HEK293 (cell line): ENCODE measurements around the gene DEK.
A peak's percentile ranks its signal among the peaks of the same experiment; 100 is the strongest.

ENCODE experiments used
- CTCF ChIA-PET: fragments of 350-600 bp; formaldehyde crosslinking; extraction: SDS; loops from one replicate; lab custom pipeline; 2021; ENCODE audit warnings: antibody characterized with exemption; lab: Yijun Ruan, JAX
- POLR2A ChIA-PET: fragments of 300-600 bp; formaldehyde crosslinking; extraction: SDS; loops from one replicate; lab custom pipeline; 2020; ENCODE audit warnings: antibody characterized with exemption, inconsistent platforms; lab: Yijun Ruan, JAX
- H3K27ac ChIP-seq: fragments of 200-500 bp; sonication (Bioruptor generic); 2 replicates; pipeline ENCODE4 v1.5.1; 2014; ENCODE audit warnings: low read depth, low read length, control low read depth, inconsistent platforms; ENCODE audit errors: extremely low read depth
- H3K36me3 ChIP-seq, 2 experiments: fragments of 200-500 bp in 1 of 2; sonication (Bioruptor generic) in 1 of 2; 1 replicate in 1 of 2; 2 replicates in 1 of 2; pipeline ENCODE4 v1.5.1; 2014 to 2017; ENCODE audit warnings: inconsistent platforms in 2 of 2, low read length in 2 of 2; ENCODE audit not compliant: control insufficient read depth in 2 of 2, insufficient read depth in 1 of 2
- H3K4me1 ChIP-seq: fragments of 200-500 bp; sonication (Bioruptor generic); 2 replicates; pipeline ENCODE4 v1.5.1; 2014; ENCODE audit warnings: mild to moderate bottlenecking, low read length, inconsistent platforms; ENCODE audit not compliant: control insufficient read depth, insufficient read depth
- H3K4me3 ChIP-seq: 2 replicates; pipeline ENCODE4 v1.5.1; 2011; ENCODE audit warnings: low read depth, mild to moderate bottlenecking, control low read depth, low read length, moderate library complexity
- H3K9me3 ChIP-seq: fragments of 200-500 bp; sonication (Bioruptor generic); 2 replicates; pipeline ENCODE4 v1.5.1; 2014; ENCODE audit warnings: low read depth, low read length, inconsistent platforms; ENCODE audit not compliant: control insufficient read depth, insufficient read depth
- KLF7 ChIP-seq: fragments of 450-650 bp; formaldehyde crosslinking; IDR thresholded peaks from 2 replicates; pipeline ENCODE4 v1.5.1; 2016; ENCODE audit warnings: missing biosample characterization, missing genetic modification characterization, borderline replicate concordance
- ZNF121 ChIP-seq: fragments of 450-650 bp; formaldehyde crosslinking; IDR thresholded peaks from 2 replicates; pipeline ENCODE4 v1.5.1; 2016; ENCODE audit warnings: missing biosample characterization, missing genetic modification characterization
- ZNF148 ChIP-seq: fragments of 450-650 bp; formaldehyde crosslinking; IDR thresholded peaks from 2 replicates; pipeline ENCODE4 v1.5.0; 2017; ENCODE audit warnings: missing biosample characterization, missing genetic modification characterization, borderline replicate concordance
- ZNF19 ChIP-seq: fragments of 450-650 bp; formaldehyde crosslinking; IDR thresholded peaks from 2 replicates; pipeline ENCODE4; 2016; ENCODE audit warnings: missing biosample characterization, missing genetic modification characterization, low read depth
- ZNF266 ChIP-seq: fragments of 450-650 bp; formaldehyde crosslinking; IDR thresholded peaks from 2 replicates; pipeline ENCODE4 v1.5.1; 2016; ENCODE audit warnings: missing biosample characterization, missing genetic modification characterization, low read depth
- ZNF274 ChIP-seq, 2 experiments: fragments of 200-500 bp in 1 of 2; fragments of 450-650 bp in 1 of 2; sonication (Bioruptor generic) in 1 of 2; formaldehyde crosslinking in 1 of 2; IDR thresholded peaks; 2 replicates each; pipeline versions ENCODE4 v1.5.1 to v1.6.1; 2014 to 2016; ENCODE audit warnings: borderline replicate concordance in 1 of 2, inconsistent platforms in 1 of 2, low read length in 1 of 2, missing biosample characterization in 1 of 2, missing genetic modification characterization in 1 of 2
- ZNF426 ChIP-seq: fragments of 450-650 bp; formaldehyde crosslinking; IDR thresholded peaks from 2 replicates; pipeline ENCODE4 v1.5.1; 2017; ENCODE audit warnings: missing biosample characterization, missing genetic modification characterization, mild to moderate bottlenecking, inconsistent platforms, moderate library complexity
- ZNF473 ChIP-seq: fragments of 450-650 bp; formaldehyde crosslinking; IDR thresholded peaks from 2 replicates; pipeline ENCODE4 v1.5.1; 2017; ENCODE audit warnings: missing biosample characterization, missing genetic modification characterization
- ZNF48 ChIP-seq: fragments of 450-650 bp; formaldehyde crosslinking; IDR thresholded peaks from 2 replicates; pipeline ENCODE4 v1.5.1; 2016; ENCODE audit warnings: missing biosample characterization, missing genetic modification characterization
- ZNF530 ChIP-seq: fragments of 450-650 bp; formaldehyde crosslinking; IDR thresholded peaks from 2 replicates; pipeline ENCODE4 v1.5.1; 2016; ENCODE audit warnings: low read depth, missing biosample characterization, missing genetic modification characterization
- ZNF621 ChIP-seq: fragments of 450-650 bp; formaldehyde crosslinking; IDR thresholded peaks from 2 replicates; pipeline ENCODE4 v1.5.1; 2017; ENCODE audit warnings: missing biosample characterization, missing genetic modification characterization
- ZNF830 ChIP-seq: fragments of 450-650 bp; IDR thresholded peaks from 2 replicates; pipeline ENCODE4 v1.5.0; 2018; ENCODE audit warnings: missing biosample characterization, missing genetic modification characterization, low read depth, mild to moderate bottlenecking, moderate library complexity
- ZNF843 ChIP-seq: fragments of 450-650 bp; formaldehyde crosslinking; IDR thresholded peaks from 2 replicates; pipeline ENCODE4 v1.5.1; 2016; ENCODE audit warnings: missing biosample characterization, missing genetic modification characterization
- ZSCAN16 ChIP-seq: fragments of 450-650 bp; formaldehyde crosslinking; IDR thresholded peaks from 2 replicates; pipeline ENCODE4 v1.5.1; 2016; ENCODE audit warnings: missing biosample characterization, missing genetic modification characterization
- TF ChIP-seq, protein P1 (sequence below): fragments of 450-650 bp; formaldehyde crosslinking; IDR thresholded peaks from 2 replicates; pipeline ENCODE4 v1.5.1; 2016; ENCODE audit warnings: missing biosample characterization, missing genetic modification characterization
- TF ChIP-seq, protein P2 (sequence below): fragments of 450-650 bp; formaldehyde crosslinking; conservative IDR thresholded peaks from 2 replicates; pipeline ENCODE4 v1.5.1; 2016; ENCODE audit warnings: low read depth, missing biosample characterization, missing genetic modification characterization

DEK gene

DNA sequence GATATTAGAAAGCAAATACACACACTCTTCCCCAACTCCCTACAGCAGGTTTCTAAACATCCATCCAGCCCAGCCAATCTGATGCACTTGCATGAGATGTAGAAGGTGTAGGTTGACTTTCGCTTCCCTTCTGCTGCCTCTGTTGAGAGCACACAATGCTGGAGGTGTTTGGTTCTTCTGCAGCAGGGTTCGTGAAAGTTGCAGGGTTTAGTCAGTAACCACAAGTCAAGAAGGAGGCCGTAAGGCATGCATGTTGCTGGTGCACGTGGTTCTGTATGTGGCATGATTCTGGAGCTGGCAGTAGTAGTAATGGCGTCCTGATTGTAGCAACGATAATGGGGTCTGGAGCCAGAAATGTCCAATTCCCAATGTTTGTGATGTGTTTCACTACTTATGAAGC is 53.0 kb downstream of the DEK start:
- no peak for TF ChIP-seq ZNF621 (tag by site-specific recombination)
- TF ChIP-seq, protein P1, sequence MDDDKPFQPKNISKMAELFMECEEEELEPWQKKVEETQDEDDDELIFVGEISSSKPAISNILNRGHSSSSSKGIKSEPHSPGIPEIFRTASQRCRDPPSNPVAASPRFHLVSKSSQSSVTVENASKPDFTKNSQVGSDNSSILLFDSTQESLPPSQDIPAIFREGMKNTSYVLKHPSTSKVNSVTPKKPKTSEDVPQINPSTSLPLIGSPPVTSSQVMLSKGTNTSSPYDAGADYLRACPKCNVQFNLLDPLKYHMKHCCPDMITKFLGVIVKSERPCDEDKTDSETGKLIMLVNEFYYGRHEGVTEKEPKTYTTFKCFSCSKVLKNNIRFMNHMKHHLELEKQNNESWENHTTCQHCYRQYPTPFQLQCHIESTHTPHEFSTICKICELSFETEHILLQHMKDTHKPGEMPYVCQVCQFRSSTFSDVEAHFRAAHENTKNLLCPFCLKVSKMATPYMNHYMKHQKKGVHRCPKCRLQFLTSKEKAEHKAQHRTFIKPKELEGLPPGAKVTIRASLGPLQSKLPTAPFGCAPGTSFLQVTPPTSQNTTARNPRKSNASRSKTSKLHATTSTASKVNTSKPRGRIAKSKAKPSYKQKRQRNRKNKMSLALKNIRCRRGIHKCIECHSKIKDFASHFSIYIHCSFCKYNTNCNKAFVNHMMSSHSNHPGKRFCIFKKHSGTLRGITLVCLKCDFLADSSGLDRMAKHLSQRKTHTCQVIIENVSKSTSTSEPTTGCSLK = no peak
- TF ChIP-seq, protein P2, sequence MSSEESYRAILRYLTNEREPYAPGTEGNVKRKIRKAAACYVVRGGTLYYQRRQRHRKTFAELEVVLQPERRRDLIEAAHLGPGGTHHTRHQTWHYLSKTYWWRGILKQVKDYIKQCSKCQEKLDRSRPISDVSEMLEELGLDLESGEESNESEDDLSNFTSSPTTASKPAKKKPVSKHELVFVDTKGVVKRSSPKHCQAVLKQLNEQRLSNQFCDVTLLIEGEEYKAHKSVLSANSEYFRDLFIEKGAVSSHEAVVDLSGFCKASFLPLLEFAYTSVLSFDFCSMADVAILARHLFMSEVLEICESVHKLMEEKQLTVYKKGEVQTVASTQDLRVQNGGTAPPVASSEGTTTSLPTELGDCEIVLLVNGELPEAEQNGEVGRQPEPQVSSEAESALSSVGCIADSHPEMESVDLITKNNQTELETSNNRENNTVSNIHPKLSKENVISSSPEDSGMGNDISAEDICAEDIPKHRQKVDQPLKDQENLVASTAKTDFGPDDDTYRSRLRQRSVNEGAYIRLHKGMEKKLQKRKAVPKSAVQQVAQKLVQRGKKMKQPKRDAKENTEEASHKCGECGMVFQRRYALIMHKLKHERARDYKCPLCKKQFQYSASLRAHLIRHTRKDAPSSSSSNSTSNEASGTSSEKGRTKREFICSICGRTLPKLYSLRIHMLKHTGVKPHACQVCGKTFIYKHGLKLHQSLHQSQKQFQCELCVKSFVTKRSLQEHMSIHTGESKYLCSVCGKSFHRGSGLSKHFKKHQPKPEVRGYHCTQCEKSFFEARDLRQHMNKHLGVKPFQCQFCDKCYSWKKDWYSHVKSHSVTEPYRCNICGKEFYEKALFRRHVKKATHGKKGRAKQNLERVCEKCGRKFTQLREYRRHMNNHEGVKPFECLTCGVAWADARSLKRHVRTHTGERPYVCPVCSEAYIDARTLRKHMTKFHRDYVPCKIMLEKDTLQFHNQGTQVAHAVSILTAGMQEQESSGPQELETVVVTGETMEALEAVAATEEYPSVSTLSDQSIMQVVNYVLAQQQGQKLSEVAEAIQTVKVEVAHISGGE (tag by site-specific recombination) = no peak
- TF ChIP-seq ZNF19 = no peak
- no peak for TF ChIP-seq ZNF473
- no peak for TF ChIP-seq ZNF426
- TF ChIP-seq KLF7 (tag by site-specific recombination) = no peak
- TF ChIP-seq ZNF266 (tag by site-specific recombination) = no peak
- no peak for TF ChIP-seq ZNF843 (tag by site-specific recombination)
- no peak for TF ChIP-seq ZNF148 (tag by site-specific recombination)
- no peak for TF ChIP-seq ZNF530 (tag by site-specific recombination)
- no peak for TF ChIP-seq ZNF274 (IDR thresholded peaks at IDR 0.05; ENCODE audit: low read length)
- no peak for TF ChIP-seq ZNF274 (tag by site-specific recombination; IDR thresholded peaks at IDR 0.05; ENCODE audit: borderline replicate concordance)
- TF ChIP-seq ZNF48 (tag by site-specific recombination) = no peak
- TF ChIP-seq ZSCAN16 (tag by site-specific recombination) = no peak
- H3K4me3 ChIP-seq = no peak overlapping the region
- POLR2A ChIA-PET = no interaction called here
- H3K4me1 ChIP-seq = no peaks in the 10 kb centered on the region
- no peaks in the 10 kb centered on the region for H3K9me3 ChIP-seq
- CTCF ChIA-PET = no interaction called here
- no peak overlapping the region for H3K27ac ChIP-seq
- H3K36me3 ChIP-seq = peaks cover 3 to 7% of the 10 kb centered on the region in 2 experiments; a peak in 2 of 3 replicates

DNA sequence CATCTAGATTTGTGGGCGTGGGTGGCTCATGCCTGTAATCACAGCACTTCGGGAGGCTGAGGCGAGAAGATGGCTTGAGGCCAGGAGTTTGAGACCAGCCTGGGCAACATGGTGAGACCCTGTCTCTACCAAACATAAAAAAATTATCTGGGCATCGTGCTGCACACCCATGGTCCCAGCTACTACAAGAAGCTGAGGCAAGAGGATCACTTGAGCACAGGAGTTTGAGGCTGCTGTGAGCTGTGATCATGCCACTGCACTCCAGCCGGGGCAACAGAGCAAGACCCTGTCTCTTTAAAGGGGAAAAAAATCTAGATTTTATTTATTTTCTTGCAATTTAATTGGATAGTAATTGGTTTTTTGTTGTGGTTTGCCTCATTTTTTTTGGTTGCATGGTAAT is 53.6 kb downstream of the DEK start:
- Histone ChIP-seq H3K9me3 (no peaks in the 10 kb centered on the region), H3K36me3 (peaks cover 3 to 7% of the 10 kb centered on the region in 2 experiments; a peak in 2 of 3 replicates), H3K4me3 (no peak overlapping the region), H3K27ac (no peak overlapping the region), H3K4me1 (no peaks in the 10 kb centered on the region)
- ChIA-PET POLR2A (no interaction called here), CTCF (no interaction called here)
- TF ChIP-seq ZNF830 (tag by site-specific recombination) (no peak), ZNF121 (tag by site-specific recombination) (peak; percentile 71; the same call in 1 of the 2 replicates)
